NCI-H146 (cell line): ENCODE results near the gene MTA2.
"Not testable (repeated sequence)": the region's sequence is repeated elsewhere in the genome, so short reads cannot be mapped to it uniquely, and the experiment has no call there.

ENCODE experiments used
- DNase-seq: peaks from one replicate; lab custom pipeline; 2025; lab: John Stamatoyannopoulos, UW

Gene MTA2

DNA sequence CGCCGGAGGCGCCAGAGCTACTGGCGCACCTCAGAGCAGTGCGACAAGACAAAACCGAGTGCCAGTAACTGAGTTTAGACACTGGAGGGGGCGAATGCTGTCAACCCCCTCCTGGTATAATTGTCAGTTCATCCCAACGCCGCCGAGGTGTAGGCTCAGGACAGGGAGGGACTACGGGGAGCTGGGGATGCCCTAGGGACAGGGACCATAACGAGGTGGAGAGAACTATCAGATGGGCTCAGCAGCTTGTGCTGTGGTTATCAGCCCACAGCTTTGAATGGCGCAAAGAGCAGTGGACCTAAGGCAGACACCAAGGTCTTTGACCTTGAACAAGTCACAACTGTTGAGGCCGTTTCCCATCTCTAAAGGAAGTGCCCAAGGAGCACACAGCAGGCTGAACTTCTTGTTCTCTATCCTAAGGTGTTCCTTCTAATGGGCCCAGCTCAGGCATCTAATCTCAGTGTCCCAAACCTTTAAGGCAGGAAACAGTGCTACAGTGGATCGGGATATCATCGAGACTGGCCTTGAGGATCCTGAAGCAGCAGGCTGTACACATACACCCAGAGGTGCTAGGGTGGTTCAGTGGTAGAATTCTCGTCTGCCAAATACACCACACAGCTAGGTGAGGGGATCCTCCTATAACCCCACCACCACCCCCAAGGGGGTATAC, 9.4 kb downstream of the MTA2 start:
- DNase-seq: no peak

DNA sequence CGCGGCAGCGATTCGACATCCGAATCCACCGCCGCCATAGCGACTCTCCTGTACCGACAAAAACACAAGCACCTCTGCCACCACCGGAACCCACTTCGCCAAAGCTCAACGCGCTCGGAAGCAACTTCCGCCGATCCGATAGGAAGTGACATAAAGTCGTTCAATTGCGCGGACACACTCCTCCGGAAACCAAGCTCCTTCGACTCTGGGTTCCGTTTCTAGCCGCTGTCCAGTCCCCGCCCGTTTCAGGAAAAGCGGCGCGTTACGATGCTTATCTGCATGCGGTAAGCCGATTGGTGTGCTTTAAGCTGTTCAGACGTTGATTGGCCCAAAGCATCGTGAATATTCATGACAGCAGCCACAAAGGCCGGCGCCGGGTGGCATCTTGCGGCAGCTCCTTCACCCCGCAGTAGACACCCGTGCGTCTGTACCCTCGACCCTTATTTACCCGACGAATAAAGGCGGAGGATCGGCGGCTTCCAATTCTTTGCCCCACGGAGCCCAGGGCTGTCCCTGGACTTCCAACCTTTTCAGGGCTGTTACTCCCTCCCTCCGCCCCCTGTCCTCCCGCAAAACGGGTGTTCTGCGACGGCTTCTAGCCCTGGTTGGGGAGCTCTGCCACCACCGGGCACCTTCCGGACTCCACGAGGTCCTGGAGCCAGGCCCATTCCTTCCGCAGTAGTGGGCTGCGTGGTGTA, 10.1 kb downstream of the MTA2 start, which contains the start of gene TUT1:
TSS of gene TUT1 (minus strand) at position 76 of the 698 bp plus-strand sequence. CDS start at position 38, 38 bp downstream.
- peak; percentile 99 for DNase-seq

DNA sequence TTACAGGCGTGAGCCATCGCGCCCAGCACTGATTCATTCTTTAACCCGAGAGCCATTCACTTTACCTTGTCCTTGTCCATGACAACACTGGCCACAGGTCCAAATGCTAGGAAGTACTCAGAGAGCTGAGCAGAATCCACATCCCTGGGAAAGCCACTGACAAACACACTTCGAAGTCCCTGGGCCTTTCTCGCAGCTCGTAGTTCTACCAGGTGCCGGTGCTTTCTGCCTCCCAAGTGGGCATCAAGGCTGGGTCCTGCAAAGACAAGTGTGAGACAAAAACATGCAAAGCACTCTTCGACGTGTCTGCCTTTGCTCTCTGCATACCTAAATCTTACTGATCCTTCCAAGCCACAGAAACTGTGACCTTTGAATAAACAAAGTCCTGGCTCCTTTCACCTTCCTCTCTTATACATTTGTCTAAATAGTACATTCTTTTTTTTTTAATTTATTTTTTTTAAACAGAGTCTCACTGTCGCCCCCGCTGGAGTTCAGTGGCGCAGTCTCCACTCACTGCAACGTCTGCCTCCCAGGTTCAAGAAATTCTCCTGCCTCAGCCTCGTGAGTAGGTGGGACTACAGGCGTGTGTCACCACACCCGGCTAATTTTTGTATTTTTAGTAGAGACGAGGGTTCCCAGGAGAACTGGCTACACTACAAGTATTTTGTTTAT, 12.6 kb downstream of the MTA2 start:
- DNase-seq: no peak

DNA sequence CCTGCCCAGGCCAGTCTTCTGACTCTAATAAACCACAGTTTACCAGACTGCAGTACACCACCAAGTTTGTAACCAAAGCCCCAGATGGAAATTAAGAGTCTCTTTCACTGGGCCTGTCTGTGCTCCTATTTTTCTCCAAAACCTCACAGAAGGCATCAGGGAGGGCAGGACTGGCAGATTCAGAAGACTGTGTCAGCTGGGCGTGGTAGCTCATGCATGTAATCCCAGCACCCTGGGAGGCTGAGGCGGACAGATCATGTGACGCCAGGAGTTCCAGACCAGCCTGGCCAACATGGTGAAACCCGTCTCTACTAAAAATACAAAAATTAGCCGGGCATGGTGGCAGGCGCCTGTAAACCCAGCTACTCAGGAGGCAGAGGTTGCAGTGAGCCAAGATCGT, 16.3 kb downstream of the MTA2 start:
- DNase-seq: not testable (repeated sequence)

DNA sequence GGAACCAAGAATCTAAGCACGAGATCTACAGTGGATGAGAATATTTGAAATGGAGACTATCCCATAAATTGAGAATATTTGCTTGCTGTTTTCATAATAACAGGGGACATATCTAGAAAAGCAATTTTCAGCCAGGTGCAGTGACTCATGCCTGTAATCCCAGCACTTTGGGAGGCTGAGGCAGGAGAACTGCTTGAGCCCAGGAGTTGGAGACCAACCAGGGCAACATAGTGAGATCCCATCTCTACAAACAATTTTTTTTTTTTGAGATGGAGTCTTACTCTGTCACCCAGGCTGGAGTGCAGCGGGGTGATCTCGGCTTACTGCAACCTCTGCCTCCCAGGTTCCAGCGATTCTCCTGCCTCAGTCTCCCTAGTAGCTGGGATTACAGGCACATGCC, 19.9 kb downstream of the MTA2 start:
- not testable (repeated sequence) for DNase-seq

DNA sequence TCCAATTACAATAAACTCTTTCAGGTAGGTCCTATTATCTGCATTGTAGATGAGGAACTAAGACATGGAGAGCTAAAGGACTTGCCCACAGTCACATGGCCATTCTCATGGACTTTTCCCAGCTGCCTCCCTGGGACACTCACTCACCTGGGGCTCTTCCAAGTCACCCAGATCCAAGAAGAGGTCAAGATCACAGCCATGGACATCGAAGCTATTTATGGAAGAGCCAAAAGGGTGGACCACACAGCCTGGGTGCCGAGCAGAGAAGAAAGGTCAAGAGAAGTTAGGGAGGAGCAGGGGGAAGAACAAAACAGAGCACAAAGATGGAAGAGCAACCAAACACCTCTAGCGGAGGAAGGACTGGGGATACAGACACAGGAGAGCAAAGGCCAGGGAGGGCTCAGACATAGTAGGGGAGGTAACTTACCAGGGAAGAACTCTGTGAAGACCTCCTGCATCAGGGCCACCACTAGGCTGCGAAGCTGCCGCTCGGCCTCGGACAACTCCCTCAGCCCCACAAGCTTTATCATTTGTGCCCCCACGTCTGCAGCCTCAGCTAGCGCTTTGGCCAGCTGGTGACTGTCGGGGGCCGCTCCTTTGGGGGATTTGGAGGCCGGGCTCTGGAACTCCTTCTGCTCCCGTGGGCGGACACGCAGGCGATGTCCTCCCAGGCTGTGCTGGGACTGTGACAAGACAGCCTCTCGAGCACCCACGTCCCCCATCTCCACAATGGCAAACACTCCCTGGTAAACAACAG, 20.5 kb downstream of the MTA2 start:
- no peak for DNase-seq

DNA sequence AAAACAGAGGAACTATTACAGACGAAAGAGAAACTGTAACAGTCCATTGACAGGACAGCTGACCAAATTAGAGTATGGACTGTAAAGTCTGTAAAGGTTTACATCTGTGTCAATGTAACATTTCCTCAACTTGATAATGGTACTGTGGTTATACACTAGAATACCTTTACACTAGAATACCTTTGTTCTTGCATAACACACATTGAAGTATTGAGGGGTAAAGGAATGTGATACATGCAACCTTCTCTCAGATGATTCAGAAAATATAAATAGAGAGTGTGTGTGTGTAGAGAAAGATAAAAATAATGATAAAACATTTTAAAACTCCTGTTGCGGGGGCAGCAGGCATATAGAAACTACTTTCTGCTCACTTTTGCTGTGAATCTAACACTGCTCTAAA, 22.4 kb downstream of the MTA2 start:
- DNase-seq: no peak

DNA sequence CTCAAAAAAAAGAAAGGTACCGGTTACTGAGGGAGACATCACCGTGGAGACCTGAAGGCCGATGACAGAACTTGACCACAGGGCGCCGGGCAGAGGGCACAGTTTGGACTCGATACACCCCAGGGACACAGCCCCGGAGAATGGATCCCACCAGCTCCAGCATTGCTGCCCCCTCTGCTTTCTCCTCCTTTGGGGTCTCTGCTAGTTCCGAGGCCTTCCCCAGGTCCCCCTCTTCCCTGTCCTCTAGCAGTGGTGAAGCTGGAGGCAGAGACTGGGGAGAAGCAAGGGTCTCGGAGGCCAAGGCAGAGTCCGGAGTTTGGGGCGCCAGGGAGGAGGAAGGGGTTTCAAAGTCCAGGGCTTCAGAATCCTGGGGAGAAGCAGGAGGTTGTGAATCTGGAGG, 23.1 kb downstream of the MTA2 start:
- DNase-seq: no peak

DNA sequence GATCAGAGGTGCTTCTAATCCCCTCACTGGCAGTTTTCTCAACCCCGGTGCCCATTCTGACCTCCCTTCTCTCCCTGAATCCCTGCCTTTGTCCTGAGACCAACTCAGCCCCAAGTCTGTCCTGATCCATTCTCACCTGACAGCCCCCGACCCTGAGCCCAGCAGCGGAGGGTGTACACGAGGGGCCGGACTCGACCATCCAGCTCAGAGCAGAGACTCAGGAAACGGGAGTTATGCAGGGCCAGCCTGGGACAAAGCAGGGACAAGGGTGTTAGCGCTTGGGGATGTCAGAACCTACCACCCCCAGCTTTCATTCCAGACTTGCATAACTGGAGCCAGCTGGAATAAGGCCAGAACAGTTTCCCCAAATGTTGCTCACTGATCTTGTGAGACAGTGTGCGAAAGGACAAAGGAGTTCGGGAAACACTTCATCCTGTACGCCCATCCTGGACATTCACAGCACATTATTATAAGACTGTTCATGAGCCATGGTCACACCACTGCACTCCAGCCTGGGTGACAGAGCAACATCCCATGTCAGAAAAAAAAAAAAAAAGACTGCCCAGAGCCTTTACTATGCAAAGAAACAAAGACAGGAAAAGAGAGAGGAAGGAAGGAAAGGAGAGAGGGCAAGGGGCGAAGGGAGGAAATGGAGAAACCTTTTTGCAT, 24.5 kb downstream of the MTA2 start:
- DNase-seq: no peak

DNA sequence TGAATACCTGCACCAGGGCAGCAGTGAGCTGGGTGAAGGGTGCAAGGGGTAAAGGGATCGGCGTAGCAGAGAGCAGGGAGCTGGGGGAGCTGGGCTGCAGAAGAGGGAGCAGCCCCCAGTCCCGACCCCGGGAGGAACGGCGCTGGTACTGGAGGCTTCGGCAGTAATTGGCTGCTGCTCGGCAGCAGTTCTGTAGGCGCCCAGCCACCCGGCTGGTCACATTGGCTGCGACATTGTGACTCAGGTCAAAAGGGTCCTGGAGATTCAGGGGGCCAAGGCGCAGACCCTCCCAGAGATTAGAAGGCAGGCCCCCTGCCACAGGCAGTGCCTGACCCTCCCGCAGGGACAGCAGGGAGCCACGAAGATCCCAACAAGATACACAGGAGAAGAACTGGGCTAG, 25.8 kb downstream of the MTA2 start:
- DNase-seq: no peak

DNA sequence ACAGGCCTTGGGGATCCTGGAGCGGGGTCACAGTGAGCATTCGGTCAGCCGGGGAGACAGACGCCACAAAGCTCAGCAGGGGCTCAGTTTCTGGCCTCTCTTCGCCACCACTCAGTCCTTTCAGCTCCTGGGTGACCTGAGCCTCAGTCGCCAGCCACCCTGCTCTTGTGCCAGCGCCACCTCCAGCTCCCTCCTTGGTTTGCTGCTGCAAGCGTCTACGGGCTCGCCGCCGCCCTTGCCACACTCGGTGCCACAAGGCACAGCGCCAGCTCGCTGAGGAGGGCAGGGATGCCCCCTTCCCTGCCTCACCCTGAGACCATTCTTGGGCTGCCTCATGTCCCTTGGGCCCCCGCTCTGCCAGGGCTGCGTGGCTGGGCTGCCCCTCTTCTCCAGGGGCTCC, 26.5 kb downstream of the MTA2 start:
- no peak for DNase-seq

DNA sequence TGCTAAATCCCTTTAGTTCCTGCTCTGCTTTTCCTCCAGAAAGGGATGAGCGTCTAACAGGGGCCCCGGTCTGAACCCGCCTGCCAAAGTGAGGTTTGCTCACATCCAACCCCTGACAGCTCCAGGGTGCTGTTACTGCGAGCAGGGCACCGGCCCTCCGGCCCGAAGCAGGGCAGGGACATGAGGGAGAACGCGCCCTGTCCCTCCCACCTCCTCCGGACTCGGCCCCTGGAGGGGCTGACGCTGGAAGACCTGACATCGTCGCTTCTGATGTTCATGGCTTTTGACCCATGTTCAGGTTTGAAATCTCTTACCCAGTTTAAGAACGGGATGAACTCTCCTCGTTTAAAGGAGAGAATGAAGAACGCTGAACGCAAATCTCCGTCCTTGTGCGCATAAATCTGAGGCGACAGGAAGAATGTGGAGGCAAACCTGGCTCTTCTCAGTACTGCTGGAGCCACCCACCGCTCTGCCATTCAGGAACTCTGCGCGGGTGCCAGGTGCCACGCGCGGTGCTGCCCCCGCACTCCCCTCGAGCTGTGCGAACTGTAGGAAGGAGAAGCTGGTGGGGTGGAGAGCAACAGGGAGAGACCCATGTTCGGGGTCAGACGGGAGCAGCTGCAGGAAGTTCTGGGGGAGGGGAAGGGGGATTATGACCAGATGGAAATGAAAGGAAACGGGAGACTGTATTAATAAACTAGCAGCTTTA, 27.1 kb downstream of the MTA2 start:
- peak; percentile 64 for DNase-seq

DNA sequence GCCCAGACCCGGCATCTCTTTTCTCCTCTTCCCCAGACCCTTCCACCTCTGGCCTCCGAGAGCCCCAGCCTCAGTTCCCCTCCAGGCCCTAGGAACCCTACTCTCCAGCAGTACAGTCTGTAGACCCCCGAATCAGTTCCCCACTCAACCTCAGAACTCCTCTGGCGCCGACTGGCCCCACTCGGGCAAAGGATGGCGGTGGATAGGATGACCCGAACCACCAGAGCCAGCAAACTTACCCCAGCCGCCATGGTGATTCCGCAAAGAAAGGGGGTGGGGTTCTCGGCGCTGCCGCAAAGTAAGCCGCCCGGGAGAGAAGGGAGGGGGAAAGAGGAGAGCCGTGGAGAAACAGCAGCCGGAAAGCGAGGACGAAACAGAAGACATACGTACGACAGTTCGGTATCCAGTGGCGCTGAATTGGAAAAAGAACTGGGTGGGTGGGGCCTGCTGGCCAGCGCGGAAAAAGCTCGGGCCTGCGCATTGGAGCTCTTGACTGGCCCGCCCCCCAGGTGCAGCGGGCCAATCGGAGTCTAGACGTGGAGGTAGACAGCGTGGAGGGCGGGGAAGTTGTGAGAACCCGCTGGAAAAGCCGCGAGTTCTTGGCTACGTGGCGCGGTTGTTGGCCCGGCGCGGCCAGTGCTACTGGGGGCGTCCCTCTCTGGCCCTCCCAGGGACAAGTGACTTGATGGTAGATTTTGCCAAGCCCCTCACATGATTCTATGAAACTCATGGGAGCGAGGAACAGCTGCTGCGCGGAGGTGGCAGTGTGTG, 27.9 kb downstream of the MTA2 start, which contains the start of gene EEF1G:
TSS of gene EEF1G (minus strand) at position 300 of the 771 bp plus-strand sequence. CDS start at position 251, 49 bp downstream.
- DNase-seq: peak; percentile 99

DNA sequence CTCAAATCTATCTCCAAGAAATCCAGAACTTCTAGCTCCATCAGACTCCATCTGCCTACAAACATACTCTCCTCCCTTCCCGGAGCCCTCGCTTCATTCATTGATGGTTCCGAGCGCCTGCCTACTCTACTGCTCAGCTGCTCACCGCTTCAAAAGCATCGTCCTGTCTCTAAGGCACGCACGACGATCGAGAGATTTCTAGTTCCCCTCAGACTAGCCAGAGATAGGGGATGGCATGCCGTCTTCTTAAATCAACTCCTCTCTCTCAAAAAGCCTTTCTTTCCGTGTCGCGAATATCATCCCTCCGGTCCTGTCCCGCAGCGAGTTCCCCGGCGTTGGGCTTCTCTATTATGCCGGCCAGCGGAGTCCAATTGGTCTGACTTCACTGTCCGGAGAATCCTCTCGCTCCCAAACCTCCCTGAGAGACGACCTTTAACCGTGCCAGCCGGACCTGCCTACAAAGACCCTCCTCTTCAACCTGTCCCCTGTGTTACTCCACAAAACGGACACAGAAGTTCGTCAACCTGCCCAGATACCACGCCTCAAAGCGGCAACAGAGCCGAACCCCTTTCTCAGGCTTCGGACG, 28.6 kb downstream of the MTA2 start:
- DNase-seq: peak; percentile 52

DNA sequence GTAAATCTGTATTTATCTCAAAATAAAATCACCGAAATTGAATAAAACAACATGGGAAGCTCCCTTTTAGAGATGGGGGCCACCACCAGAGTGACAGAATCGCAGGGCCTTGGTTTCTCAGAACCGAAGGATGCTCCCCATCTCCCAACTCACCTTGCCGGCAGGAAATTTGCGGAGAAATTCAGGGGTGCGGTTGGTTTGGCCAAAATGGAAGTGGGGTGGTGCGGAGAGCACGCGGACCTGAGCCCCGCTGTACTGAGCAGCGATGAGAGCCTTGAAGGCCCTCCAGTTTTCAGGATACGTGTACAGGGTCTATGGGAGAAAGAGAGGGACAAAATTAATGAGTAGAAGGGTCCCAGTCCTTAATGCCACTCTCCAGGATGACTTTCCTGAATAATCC, 29.2 kb downstream of the MTA2 start:
- DNase-seq: no peak

DNA sequence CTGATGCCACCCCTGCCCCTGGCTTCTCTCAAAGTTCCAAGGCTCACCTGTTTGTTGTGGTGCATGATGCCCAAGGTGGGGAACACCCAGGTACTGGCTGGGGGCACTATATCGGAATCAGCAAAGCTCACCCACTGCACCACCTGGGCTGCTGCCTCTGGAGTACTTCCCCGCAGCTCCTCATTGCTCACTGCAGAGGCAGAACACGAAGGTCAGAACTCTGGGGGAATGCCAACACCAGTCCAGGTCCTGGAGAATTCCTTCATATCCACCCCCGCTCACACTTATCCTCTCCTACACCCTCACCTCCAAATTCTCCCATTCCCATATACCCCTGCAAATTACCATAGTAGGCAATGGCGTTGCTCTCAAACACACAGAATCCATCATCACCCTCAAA, 30.2 kb downstream of the MTA2 start:
- not testable (repeated sequence) for DNase-seq

DNA sequence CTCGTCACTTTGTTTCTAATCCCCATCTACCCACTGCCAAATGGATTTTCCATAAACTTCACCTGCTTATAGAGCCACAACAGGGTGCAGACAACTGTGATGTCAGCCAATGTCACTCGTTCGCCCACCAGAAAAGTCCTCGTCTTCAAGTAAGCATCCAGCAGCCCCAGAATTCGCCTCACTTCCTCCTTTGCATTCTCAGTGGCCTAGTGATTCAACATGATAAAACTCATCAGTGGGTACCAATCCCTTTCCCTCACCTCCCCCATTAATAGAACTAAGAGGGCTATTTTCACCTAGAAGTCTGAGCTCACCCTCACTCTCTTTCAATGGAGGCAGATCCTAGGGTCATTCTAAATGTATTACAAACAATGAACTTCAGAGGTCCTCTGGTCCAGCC, 30.8 kb downstream of the MTA2 start:
- DNase-seq: not testable (repeated sequence)

DNA sequence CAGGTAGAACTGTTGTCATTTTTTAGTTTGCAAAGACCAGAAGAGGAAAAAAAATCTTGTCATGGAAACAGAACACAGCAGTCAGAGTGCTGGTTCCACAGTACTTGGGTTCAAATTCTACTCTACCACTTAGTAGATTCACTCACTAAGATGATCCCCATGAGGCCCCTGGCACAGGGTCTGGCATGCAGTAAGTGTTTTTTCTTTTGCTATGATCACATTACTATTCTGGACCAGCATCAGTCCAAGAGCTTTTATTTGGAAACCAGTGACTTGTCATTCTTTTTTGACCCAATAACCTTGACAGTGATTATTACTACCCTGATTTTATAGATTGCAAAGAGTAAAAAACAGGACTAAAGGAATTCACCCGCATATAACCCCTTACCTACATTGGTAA, 32.1 kb downstream of the MTA2 start:
- no peak for DNase-seq

DNA sequence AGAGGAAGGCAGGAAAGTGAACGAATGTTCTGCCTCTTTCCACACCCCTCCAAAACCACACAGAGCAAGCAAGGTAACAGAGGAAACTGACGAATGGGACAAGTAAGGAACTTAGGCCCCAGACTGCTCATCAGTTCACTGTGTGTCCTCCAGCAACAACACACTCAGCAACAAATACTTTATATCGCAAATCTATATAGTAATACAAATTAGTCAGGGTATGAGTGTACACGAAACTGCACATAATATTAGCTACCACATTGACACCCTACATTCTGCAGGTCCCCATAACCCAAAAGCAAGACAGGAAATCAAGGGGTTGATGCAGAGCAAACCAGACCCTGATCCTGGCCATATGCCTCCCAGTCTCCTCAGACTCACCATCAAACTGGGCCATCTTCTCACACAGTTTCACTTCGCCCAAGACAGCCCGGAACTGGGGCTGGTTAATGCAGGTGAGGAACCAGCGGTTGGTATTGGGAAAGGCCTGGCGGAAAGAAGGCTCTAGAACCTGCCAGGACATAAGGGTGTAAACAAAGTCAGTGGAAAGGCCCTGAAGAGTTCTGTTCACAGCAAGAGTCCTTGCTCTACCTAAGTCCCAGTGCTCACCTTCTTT, 34.5 kb downstream of the MTA2 start:
- no peak for DNase-seq
